Epithelial cell of proximal tubule (primary cell): ENCODE data around the gene MSLN. TPM values are rescaled to one million over a fixed set of nuclear protein-coding genes. Genes with fewer than 3 reads are reported as not detected.
A peak's percentile ranks its signal among the peaks of the same experiment; 100 is the strongest.
"Not testable (repeated sequence)": the region's sequence is repeated elsewhere in the genome, so short reads cannot be mapped to it uniquely, and the experiment has no call there.

Source experiments
- DNase-seq: peaks from one replicate; pipeline ENCODE4 v3.0.0-alpha.2; 2011; ENCODE audit warnings: low read depth
- H3K4me3 ChIP-seq: 2 replicates; pipeline ENCODE4 v1.5.1; 2011; ENCODE audit warnings: low read depth, mild to moderate bottlenecking, low read length
- CTCF ChIP-seq: conservative IDR thresholded peaks from 2 replicates; pipeline ENCODE4 v1.5.1; 2012; ENCODE audit warnings: low read depth, mild to moderate bottlenecking, low read length
- total RNA-seq: library from RNA; depleted of rRNA; stranded (reverse); fragments of >200 nt; gene quantifications from 2 replicates; pipeline ENCODE4 v1.2.3, GENCODE V29; 2015

Gene MSLN
- total RNA-seq, 1 donor from 2014 or later = 29.7 TPM

GRCh38 chr16:739560-740458 lies 20.7 kb upstream of the MSLN start:
- H3K4me3 ChIP-seq = peak overlapping the region; percentile 72
- no peak for TF ChIP-seq CTCF
- DNase-seq = no peak

- DNase-seq = no peak
- no peak for TF ChIP-seq CTCF
- H3K4me3 ChIP-seq = peak overlapping the region; percentile 72
Observed at GRCh38 chr16:740459-740763, 20.1 kb upstream of the MSLN start.

GRCh38 chr16:740764-741505 lies 19.6 kb upstream of the MSLN start, which contains the start of gene CIAO3:
Gene CIAO3, minus strand, starts transcription at chr16:740997. Its CDS starts 12 bp downstream, at chr16:740985.
- TF ChIP-seq CTCF = peak; percentile 65
- no peak for DNase-seq
- peak within 1 kb of the TSS; percentile 72 for H3K4me3 ChIP-seq

- no peak for DNase-seq
- no peak for TF ChIP-seq CTCF
- no peak overlapping the region for H3K4me3 ChIP-seq
Observed at GRCh38 chr16:741986-742629, 18.4 kb upstream of the MSLN start.

GRCh38 chr16:742894-743293 lies 17.6 kb upstream of the MSLN start:
- H3K4me3 ChIP-seq, DNase-seq: not testable (repeated sequence)

- no peak for DNase-seq
- H3K4me3 ChIP-seq = no peak overlapping the region
- TF ChIP-seq CTCF = peak; percentile 23
Observed at GRCh38 chr16:743794-744500, 16.6 kb upstream of the MSLN start.

- TF ChIP-seq CTCF = peak; percentile 67
- DNase-seq = no peak
- no peak overlapping the region for H3K4me3 ChIP-seq
Observed at GRCh38 chr16:745739-746138, 14.8 kb upstream of the MSLN start.
